Measurements from ENCODE around the gene RRBP1. TPM values are rescaled to one million over a fixed set of nuclear protein-coding genes. Genes with fewer than 3 reads are reported as not detected.
A peak's percentile ranks its signal among the peaks of the same experiment; 100 is the strongest.

RRBP1 gene
- total RNA-seq, 2 donors from 2014 or later = 313 to 511 TPM

DNA sequence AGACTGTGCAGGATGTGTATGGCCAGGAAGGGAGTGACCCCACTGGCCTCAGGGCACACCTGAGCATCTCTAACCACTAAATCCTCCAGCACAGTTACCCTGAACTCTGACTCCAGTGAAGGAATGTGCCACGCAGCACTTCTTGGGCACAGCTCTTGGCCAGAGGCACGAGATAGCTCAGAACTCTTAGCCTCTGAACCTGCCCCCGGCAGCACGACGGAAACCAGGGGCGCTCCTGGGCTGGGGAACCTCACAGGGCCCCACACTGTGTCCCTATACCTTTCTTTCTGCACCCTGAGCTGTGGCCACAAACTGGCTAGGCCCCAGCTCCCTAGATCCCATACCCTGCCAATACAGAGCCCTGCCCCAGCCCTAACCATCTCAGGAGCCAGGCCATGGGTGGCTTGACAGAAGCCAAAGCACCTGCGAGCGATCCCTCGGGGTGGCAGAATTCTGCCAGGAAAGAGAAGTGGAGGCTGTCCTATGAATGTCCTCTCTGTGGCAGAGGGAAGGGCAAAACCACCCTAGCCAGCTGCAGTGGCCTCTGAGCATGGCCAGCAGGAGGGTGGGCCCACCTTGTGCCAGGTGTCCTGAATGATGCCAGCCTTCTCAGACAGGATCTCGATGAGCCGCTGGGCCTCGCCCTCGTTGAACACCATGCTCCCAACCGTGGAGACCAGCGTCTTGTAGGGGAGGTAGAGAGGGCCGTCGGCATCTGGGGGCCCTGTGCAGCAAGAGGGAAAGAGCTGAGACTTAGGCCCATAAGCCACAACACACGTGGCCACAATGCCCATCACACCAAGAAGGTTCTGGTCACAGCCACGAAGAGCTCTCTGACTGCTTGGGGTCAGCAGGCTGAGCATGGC lies 39.4 kb downstream of the RRBP1 start:
- Histone ChIP-seq H3K27ac (peak overlapping the region; percentile 29 to 72 (median 56)), H3K4me1 (peaks cover 85% of the 10 kb centered on the region), H3K36me3 (replicated peaks in 1 of 2; ENCODE audit: insufficient read depth in 1 of 2, low read depth in 2 of 2) (peaks cover 0 to 29% of the 10 kb centered on the region in 2 donors)

DNA sequence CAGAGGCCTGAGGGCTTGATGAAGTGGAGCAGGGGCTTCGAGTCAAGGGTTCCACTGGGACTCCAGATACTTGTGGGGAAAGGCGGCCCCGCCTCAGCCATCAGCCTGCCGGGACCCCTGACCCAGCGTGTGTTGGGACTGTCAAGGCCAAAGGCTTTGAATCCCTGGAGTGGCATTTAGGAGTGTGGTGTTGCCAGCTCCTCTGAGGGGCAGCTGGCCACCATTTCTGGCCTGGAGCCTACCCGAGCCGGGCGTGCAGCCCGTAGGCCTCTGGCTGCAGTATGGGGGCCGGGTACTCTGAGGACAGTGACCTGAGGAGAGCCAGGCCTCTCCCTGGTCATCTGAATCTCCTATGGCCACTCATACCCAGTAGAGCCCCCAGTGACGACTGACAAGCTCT lies 40.0 kb downstream of the RRBP1 start:
- 45 to 58% methylated on average over 4 to 11 of the region's 11 CpGs for WGBS, 2 donors
- TF ChIP-seq, protein P1, sequence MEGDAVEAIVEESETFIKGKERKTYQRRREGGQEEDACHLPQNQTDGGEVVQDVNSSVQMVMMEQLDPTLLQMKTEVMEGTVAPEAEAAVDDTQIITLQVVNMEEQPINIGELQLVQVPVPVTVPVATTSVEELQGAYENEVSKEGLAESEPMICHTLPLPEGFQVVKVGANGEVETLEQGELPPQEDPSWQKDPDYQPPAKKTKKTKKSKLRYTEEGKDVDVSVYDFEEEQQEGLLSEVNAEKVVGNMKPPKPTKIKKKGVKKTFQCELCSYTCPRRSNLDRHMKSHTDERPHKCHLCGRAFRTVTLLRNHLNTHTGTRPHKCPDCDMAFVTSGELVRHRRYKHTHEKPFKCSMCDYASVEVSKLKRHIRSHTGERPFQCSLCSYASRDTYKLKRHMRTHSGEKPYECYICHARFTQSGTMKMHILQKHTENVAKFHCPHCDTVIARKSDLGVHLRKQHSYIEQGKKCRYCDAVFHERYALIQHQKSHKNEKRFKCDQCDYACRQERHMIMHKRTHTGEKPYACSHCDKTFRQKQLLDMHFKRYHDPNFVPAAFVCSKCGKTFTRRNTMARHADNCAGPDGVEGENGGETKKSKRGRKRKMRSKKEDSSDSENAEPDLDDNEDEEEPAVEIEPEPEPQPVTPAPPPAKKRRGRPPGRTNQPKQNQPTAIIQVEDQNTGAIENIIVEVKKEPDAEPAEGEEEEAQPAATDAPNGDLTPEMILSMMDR (IDR thresholded peaks at IDR 0.05) = no peak
- TF ChIP-seq POLR2A (IDR thresholded peaks at IDR 0.05) = no peak
- DNase-seq (no peak), ATAC-seq (no peak)
- no peak overlapping the region for H3K4me3 ChIP-seq
- no peaks in the 10 kb centered on the region for H3K9me3 ChIP-seq
- intact Hi-C loops (cut with DNase I) = no loop called here
- H3K36me3 ChIP-seq (replicated peaks in 1 of 2; ENCODE audit: insufficient read depth in 1 of 2, low read depth in 2 of 2) = peaks cover 0 to 29% of the 10 kb centered on the region in 2 donors
- peak overlapping the region; percentile 12 to 72 (median 56) for H3K27ac ChIP-seq
- peaks cover 83% of the 10 kb centered on the region for H3K4me1 ChIP-seq
- no peaks in the 10 kb centered on the region for H3K27me3 ChIP-seq

More for the DNA sequence above, 39.4 kb downstream of the RRBP1 start:
- no peaks in the 10 kb centered on the region for H3K27me3 ChIP-seq
- WGBS, 2 donors = 44 to 49% methylated on average over 13 to 19 of the region's 19 CpGs
- ATAC-seq (no peak), DNase-seq (no peak)
- TF ChIP-seq POLR2A (IDR thresholded peaks at IDR 0.05) = no peak
- TF ChIP-seq, protein P1 (IDR thresholded peaks at IDR 0.05) = no peak
- intact Hi-C loops (cut with DNase I) = no loop called here
- no peaks in the 10 kb centered on the region for H3K9me3 ChIP-seq
- H3K4me3 ChIP-seq = no peak overlapping the region

DNA sequence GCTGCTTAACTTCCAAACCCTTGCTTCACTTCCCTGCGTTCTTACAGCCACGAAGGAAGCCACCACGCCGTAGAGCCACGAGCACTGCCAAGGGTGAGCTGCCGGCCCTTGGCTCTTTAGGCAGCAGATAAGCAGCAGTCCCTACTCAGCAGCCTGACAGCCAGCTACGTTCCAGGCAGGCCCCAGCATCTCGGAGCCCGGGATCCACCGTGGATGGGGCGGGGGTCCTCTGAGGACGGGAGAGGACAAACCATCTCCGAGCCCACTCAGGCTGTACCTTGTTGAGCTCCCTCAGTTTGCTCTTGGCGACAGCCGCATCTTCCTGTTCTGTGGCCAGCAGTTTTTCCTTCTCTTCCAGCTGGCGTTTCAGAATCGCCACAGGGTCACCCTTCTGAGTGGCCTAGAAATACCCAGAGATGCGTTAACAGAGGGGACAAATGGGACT lies 40.5 kb downstream of the RRBP1 start:
- 61 to 65% methylated on average over 17 to 18 of the region's 18 CpGs for WGBS, 2 donors
- Histone ChIP-seq H3K36me3 (replicated peaks in 1 of 2; ENCODE audit: insufficient read depth in 1 of 2, low read depth in 2 of 2) (peaks cover 0 to 32% of the 10 kb centered on the region in 2 donors), H3K4me3 (no peak overlapping the region), H3K27me3 (no peaks in the 10 kb centered on the region), H3K4me1 (peaks cover 83% of the 10 kb centered on the region), H3K9me3 (no peaks in the 10 kb centered on the region), H3K27ac (peak overlapping the region in 3 of 4 donors; percentile 12 to 72 (median 60))
- intact Hi-C loops (cut with DNase I) = no loop called here
- ATAC-seq (no peak), DNase-seq (no peak)
- TF ChIP-seq, protein P1 (IDR thresholded peaks at IDR 0.05) = no peak
- no peak for TF ChIP-seq POLR2A (IDR thresholded peaks at IDR 0.05)

GRCh38 chr20:17640875-17641378 lies 41.1 kb downstream of the RRBP1 start:
- DNase-seq (no peak), ATAC-seq (no peak)
- intact Hi-C loops (cut with DNase I) = no loop called here
- no peak for TF ChIP-seq POLR2A (IDR thresholded peaks at IDR 0.05)
- TF ChIP-seq, protein P1 (IDR thresholded peaks at IDR 0.05) = no peak
- Histone ChIP-seq H3K27ac (peak overlapping the region; percentile 6 to 72 (median 38)), H3K9me3 (no peaks in the 10 kb centered on the region), H3K4me1 (peaks cover 83% of the 10 kb centered on the region), H3K36me3 (replicated peaks in 1 of 2; ENCODE audit: insufficient read depth in 1 of 2, low read depth in 2 of 2) (peaks cover 0 to 38% of the 10 kb centered on the region in 2 donors), H3K27me3 (no peaks in the 10 kb centered on the region), H3K4me3 (no peak overlapping the region)
- WGBS, 2 donors = 53 to 56% methylated on average over 9 to 13 of the region's 14 CpGs

Measured in body of pancreas (tissue), 4 donors.